SU-DHL-6 (cell line): ENCODE results near the gene ZBTB44.

Experiments
- EZH2phosphoT487 ChIP-seq: fragments of 200-600 bp; sonication (generic), shearing (Covaris generic); conservative IDR thresholded peaks from 2 replicates; pipeline ENCODE4 v1.6.1; 2018; ENCODE audit warnings: mild to moderate bottlenecking, antibody characterized with exemption, low read length, moderate library complexity, mixed read lengths
- TF ChIP-seq, protein P1 (sequence below): fragments of 200-600 bp; sonication (generic); IDR thresholded peaks from one replicate; pipeline ENCODE4 v1.5.1; 2017; ENCODE audit warnings: antibody characterized with exemption, mild to moderate bottlenecking, low read length, moderate library complexity; ENCODE audit not compliant: insufficient read depth, poor library complexity, severe bottlenecking

DNA sequence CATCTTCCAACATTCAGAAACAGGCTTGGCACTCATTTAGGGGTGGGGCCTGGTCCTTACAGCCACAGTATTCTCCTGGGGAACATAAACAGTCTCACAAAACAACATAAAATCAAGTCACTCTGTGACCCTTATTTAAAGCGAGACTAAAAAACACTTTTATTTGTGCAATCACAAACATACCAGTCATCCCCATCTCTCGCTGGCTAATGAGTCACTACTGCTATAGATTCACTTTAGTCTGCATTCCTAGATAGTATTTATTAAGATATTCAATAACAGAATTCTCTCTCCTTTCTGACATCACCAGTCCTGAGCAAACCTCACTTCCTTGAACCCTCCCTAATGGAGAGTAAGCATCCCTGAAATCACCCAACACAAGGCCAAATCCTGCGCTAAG lies 68.0 kb downstream of the ZBTB44 start:
- TF ChIP-seq, protein P1, sequence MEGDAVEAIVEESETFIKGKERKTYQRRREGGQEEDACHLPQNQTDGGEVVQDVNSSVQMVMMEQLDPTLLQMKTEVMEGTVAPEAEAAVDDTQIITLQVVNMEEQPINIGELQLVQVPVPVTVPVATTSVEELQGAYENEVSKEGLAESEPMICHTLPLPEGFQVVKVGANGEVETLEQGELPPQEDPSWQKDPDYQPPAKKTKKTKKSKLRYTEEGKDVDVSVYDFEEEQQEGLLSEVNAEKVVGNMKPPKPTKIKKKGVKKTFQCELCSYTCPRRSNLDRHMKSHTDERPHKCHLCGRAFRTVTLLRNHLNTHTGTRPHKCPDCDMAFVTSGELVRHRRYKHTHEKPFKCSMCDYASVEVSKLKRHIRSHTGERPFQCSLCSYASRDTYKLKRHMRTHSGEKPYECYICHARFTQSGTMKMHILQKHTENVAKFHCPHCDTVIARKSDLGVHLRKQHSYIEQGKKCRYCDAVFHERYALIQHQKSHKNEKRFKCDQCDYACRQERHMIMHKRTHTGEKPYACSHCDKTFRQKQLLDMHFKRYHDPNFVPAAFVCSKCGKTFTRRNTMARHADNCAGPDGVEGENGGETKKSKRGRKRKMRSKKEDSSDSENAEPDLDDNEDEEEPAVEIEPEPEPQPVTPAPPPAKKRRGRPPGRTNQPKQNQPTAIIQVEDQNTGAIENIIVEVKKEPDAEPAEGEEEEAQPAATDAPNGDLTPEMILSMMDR: no peak
- no peak for TF ChIP-seq EZH2phosphoT487
